Endothelial cell of umbilical vein (primary cell): ENCODE data around the gene APBA2.

ENCODE experiments used
- CTCF ChIP-seq, 2 donors: IDR thresholded peaks; 1 replicate in 1 of 2; 2 replicates in 1 of 2; pipeline ENCODE4 v1.5.1; 2011; ENCODE audit warnings: low read length in 2 of 2, mild to moderate bottlenecking in 2 of 2, moderate library complexity in 2 of 2, control low read depth in 1 of 2, inconsistent platforms in 1 of 2, low read depth in 1 of 2; ENCODE audit not compliant: insufficient read depth in 1 of 2; ENCODE audit errors: extremely low read depth in 1 of 2
- POLR2A ChIP-seq: IDR thresholded peaks from 2 replicates; pipeline ENCODE4 v1.6.1; 2012; ENCODE audit warnings: low read depth, mild to moderate bottlenecking, control low read depth, low read length

GRCh38 chr15:29119847-29120246 lies 234.1 kb downstream of the APBA2 start:
- TF ChIP-seq CTCF (IDR thresholded peaks at IDR 0.05; ENCODE audit: extremely low read depth in 1 of 2, insufficient read depth in 1 of 2, low read depth in 1 of 2, low read length in 2 of 2), result no peak
- TF ChIP-seq POLR2A, result no peak
